ENCODE data around the gene ZNF793. TPM values are rescaled to one million over a fixed set of nuclear protein-coding genes. Genes with fewer than 3 reads are reported as not detected.

Gene ZNF793
- total and polyA plus RNA-seq, 7 donors = 0.96 to 2.9 (median 1.3) TPM

DNA sequence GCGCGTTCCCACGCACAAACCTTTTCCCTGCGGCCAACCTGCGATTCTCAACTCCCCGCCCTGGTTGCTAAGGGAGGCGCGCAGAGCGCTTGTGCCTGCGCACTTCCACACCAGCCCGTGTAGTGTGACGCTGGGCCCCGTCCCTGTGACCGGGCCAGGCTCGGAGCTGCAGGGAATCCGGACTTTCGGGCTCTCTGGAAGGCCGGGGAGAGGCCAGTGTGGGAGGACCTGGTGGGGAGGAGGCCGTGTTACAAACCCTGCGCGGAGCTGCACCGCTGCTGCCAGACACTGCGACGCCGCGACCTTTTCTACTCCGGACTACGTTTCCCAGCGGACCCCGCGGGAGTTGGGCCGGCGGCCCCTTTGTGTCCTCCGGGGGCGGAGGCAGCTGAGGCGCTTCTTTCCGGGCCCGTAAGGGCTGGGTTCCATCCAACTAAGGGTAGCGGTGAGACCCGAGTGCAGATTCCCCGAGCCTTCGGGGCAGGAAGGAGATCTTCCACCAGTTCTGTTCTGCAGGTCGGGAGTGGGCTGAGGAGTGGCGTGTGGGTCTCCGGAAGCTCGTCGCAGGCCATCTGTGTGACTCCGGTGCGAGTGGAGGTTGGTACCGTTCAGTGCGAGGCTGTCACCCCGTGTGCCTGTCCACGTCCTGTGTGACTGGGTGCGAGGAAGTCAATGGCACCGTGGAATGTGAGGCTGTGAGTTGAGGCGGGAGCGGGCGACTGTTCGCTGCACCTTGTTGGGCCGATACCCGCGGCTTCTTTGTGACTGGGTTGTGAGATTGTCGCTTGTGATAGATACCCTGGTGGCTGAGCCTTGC, 37.6 kb upstream of the ZNF793 start, which contains the start of gene ZNF570:
TSS of gene ZNF570 (plus strand) at position 396 of the 817 bp plus-strand sequence. CDS start 999 bp downstream, outside the sequence.
- H3K4me3 ChIP-seq = peak within 1 kb of the TSS; percentile 93
- H3K4me1 ChIP-seq = peaks cover 9% of the 10 kb centered on the region
- H3K27me3 ChIP-seq (ENCODE audit: insufficient read depth in 3 of 3, low read length in 2 of 3) = no peaks in the 10 kb centered on the region
- peaks cover 15% of the 10 kb centered on the region for H3K9me3 ChIP-seq
- DNase-seq = peak; percentile 92 to 95
- H3K27ac ChIP-seq = peak within 1 kb of the TSS; percentile 82
- ATAC-seq = peak; percentile 88 to 91 (median 90)
- peaks cover 9 to 19% of the 10 kb centered on the region in 2 donors for H3K36me3 ChIP-seq (ENCODE audit: insufficient read depth in 1 of 2, low read depth in 1 of 2)
- TF ChIP-seq, protein P1, sequence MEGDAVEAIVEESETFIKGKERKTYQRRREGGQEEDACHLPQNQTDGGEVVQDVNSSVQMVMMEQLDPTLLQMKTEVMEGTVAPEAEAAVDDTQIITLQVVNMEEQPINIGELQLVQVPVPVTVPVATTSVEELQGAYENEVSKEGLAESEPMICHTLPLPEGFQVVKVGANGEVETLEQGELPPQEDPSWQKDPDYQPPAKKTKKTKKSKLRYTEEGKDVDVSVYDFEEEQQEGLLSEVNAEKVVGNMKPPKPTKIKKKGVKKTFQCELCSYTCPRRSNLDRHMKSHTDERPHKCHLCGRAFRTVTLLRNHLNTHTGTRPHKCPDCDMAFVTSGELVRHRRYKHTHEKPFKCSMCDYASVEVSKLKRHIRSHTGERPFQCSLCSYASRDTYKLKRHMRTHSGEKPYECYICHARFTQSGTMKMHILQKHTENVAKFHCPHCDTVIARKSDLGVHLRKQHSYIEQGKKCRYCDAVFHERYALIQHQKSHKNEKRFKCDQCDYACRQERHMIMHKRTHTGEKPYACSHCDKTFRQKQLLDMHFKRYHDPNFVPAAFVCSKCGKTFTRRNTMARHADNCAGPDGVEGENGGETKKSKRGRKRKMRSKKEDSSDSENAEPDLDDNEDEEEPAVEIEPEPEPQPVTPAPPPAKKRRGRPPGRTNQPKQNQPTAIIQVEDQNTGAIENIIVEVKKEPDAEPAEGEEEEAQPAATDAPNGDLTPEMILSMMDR (IDR thresholded peaks at IDR 0.05) = no peak
- intact Hi-C loops (cut with DNase I) = loop anchor here (5.0 to 10.0 kb wide), 4 partner anchors 134 to 254 kb away; partner anchors contain the start of genes ZFP30 (in 1 of the 2), ZNF383 (in 1 of the 2) and ZNF585B (in 1 of the 2)
- WGBS, 3 donors = 0 to 1% (median 0%) methylated on average over 58 to 63 of the region's 63 CpGs

DNA sequence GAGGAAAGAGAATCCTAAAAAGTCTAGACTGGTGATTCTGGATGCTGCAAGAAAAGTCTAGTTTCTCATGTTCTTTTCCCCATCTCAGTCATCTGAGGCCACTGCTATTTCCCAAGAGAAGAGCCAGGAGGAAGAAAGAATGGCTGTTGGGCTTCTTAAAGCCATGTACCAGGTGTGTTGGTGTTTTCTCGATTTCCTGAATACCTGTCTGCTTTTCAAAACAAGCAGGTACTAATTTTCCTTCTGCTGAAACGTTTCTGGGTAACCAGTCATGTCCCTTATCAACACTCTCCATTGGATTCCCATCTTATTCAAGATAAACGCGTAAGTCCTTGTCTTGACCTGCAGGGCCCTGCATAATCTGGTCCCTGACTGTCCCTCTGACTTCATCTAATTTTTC, 36.5 kb upstream of the ZNF793 start:
- Histone ChIP-seq H3K27me3 (ENCODE audit: insufficient read depth in 3 of 3, low read length in 2 of 3) (no peaks in the 10 kb centered on the region), H3K4me3 (peak overlapping the region; percentile 93), H3K36me3 (ENCODE audit: insufficient read depth in 1 of 2, low read depth in 1 of 2) (peaks cover 2 to 21% of the 10 kb centered on the region in 2 donors), H3K4me1 (peaks cover 9% of the 10 kb centered on the region), H3K9me3 (peaks cover 26% of the 10 kb centered on the region), H3K27ac (no peak overlapping the region)
- ATAC-seq (no peak), DNase-seq (no peak)
- 84 to 88% (median 85%) methylated on average over 4 of the region's 4 CpGs for WGBS, 3 donors
- intact Hi-C loops (cut with DNase I) = loop anchor here in 1 of 2 donors (10.0 kb wide), 1 partner anchor 125 kb away; the partner anchor contains the start of genes ZNF540 and ZNF571
- TF ChIP-seq, protein P1 (IDR thresholded peaks at IDR 0.05) = no peak

DNA sequence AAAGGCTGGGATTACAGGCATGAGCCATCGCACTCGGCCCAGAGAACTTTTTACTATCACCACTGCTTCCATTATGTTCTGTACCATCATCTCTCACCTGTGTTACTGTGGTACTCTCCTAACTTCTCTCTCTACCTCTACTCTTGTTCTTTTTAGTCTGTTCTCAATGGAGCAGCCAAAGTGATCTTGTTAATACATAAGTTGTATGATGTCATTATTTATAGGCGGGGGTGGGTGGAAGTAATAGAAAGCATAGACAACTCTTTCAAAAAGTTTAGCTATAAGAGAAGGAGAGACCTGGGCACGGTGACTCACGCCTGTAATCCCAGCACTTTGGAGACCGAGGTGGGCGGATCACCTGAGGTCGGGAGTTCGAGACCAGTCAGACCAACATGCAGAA, 34.6 kb upstream of the ZNF793 start:
- TF ChIP-seq, protein P1 (IDR thresholded peaks at IDR 0.05) = no peak
- Histone ChIP-seq H3K27me3 (ENCODE audit: insufficient read depth in 3 of 3, low read length in 2 of 3) (no peaks in the 10 kb centered on the region), H3K4me1 (peaks cover 9% of the 10 kb centered on the region), H3K27ac (no peak overlapping the region), H3K4me3 (no peak overlapping the region), H3K36me3 (ENCODE audit: insufficient read depth in 1 of 2, low read depth in 1 of 2) (peaks cover 15 to 40% of the 10 kb centered on the region in 2 donors), H3K9me3 (peaks cover 35% of the 10 kb centered on the region)
- ATAC-seq (no peak), DNase-seq (no peak)
- WGBS, 3 donors = 97 to 99% (median 97%) methylated on average over 9 of the region's 9 CpGs
- intact Hi-C loops (cut with DNase I) = loop anchor here in 1 of 2 donors (10.0 kb wide), 1 partner anchor 123 kb away; the partner anchor contains the start of genes ZNF540 and ZNF571

DNA sequence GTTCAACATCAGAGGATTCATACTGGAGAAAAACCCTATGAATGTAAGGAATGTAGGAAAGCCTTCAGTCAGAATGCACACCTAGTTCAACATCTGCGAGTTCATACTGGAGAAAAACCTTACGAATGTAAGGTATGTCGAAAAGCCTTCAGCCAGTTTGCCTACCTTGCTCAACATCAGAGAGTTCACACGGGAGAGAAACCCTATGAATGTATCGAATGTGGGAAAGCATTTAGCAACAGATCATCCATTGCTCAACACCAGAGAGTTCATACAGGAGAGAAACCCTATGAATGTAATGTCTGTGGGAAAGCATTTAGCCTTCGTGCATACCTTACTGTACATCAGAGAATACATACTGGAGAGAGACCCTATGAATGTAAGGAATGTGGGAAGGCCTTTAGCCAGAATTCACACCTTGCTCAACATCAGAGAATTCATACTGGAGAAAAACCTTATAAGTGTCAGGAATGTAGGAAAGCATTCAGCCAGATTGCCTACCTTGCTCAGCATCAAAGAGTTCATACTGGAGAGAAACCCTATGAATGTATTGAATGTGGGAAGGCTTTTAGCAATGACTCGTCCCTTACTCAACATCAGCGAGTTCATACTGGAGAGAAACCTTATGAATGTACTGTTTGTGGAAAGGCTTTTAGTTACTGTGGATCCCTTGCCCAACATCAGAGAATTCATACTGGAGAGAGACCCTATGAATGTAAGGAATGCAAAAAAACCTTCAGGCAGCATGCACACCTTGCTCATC, 22.2 kb upstream of the ZNF793 start:
- TF ChIP-seq, protein P1 (IDR thresholded peaks at IDR 0.05) = no peak
- peaks cover 24 to 37% of the 10 kb centered on the region in 2 donors for H3K36me3 ChIP-seq (ENCODE audit: insufficient read depth in 1 of 2, low read depth in 1 of 2)
- ATAC-seq = no peak

More for the DNA sequence above, 22.2 kb upstream of the ZNF793 start:
- DNase-seq = no peak
- Histone ChIP-seq H3K4me3 (no peak overlapping the region), H3K27ac (no peak overlapping the region), H3K4me1 (no peaks in the 10 kb centered on the region), H3K27me3 (ENCODE audit: insufficient read depth in 3 of 3, low read length in 2 of 3) (no peaks in the 10 kb centered on the region), H3K9me3 (peaks cover 97% of the 10 kb centered on the region)
- intact Hi-C loops (cut with DNase I) = no loop called here
- 98 to 99% (median 98%) methylated on average over 8 of the region's 8 CpGs for WGBS, 3 donors
